IMR-90 (cell line): ENCODE data around the gene CD93.

Experiments
- CEBPB ChIP-seq: IDR thresholded peaks from 2 replicates; pipeline ENCODE4 v1.6.1; 2012; ENCODE audit warnings: low read depth, low read length, improper control_type of control experiment
- CHD1 ChIP-seq: IDR thresholded peaks from 2 replicates; pipeline ENCODE4 v1.6.1; 2012; ENCODE audit warnings: low read depth, low read length, improper control_type of control experiment
- CTCF ChIP-seq: conservative IDR thresholded peaks from 2 replicates; pipeline ENCODE4 v1.5.1; 2012; ENCODE audit warnings: mild to moderate bottlenecking, low read depth, low read length, improper control_type of control experiment
- ELK1 ChIP-seq: fragments of 150-350 bp; IDR thresholded peaks from 2 replicates; pipeline ENCODE4 v1.6.1; 2016; ENCODE audit warnings: low read depth, mild to moderate bottlenecking, low read length, moderate library complexity, borderline replicate concordance
- FOS ChIP-seq: fragments of 150-350 bp; IDR thresholded peaks from 2 replicates; pipeline ENCODE4 v1.6.1; 2016; ENCODE audit warnings: low read depth, low read length
- MAFK ChIP-seq: IDR thresholded peaks from 2 replicates; pipeline ENCODE4 v1.6.1; 2012; ENCODE audit warnings: low read depth, low read length, improper control_type of control experiment
- MAZ ChIP-seq: IDR thresholded peaks from 2 replicates; pipeline ENCODE4 v1.6.1; 2012; ENCODE audit warnings: low read depth, mild to moderate bottlenecking, low read length, improper control_type of control experiment, moderate library complexity, borderline replicate concordance
- MXI1 ChIP-seq: IDR thresholded peaks from 2 replicates; pipeline ENCODE4 v1.6.1; 2012; ENCODE audit warnings: low read depth, mild to moderate bottlenecking, low read length, moderate library complexity, borderline replicate concordance
- POLR2A ChIP-seq: IDR thresholded peaks from 2 replicates; pipeline ENCODE4 v1.6.1; 2012; ENCODE audit warnings: mild to moderate bottlenecking, low read depth, low read length
- RAD21 ChIP-seq: IDR thresholded peaks from 2 replicates; pipeline ENCODE4 v1.6.1; 2012; ENCODE audit warnings: low read length, improper control_type of control experiment
- RCOR1 ChIP-seq: IDR thresholded peaks from 2 replicates; pipeline ENCODE4 v1.6.1; 2012; ENCODE audit warnings: mild to moderate bottlenecking, low read length, improper control_type of control experiment; ENCODE audit not compliant: insufficient replicate concordance
- RFX5 ChIP-seq: IDR thresholded peaks from 2 replicates; pipeline ENCODE4 v1.8.0; 2012; ENCODE audit warnings: low read depth, mild to moderate bottlenecking, low read length, moderate library complexity
- SMC3 ChIP-seq: fragments of 150-350 bp; IDR thresholded peaks from 2 replicates; pipeline ENCODE4 v1.6.1; 2016; ENCODE audit warnings: low read depth, mild to moderate bottlenecking, antibody characterized with exemption, low read length, moderate library complexity

- no peak for TF ChIP-seq SMC3
- TF ChIP-seq FOS, result no peak
- no peak for TF ChIP-seq CHD1
- no peak for TF ChIP-seq CTCF
- no peak for TF ChIP-seq POLR2A
- TF ChIP-seq MXI1, result no peak
- no peak for TF ChIP-seq RCOR1
- no peak for TF ChIP-seq ELK1
- TF ChIP-seq RFX5, result no peak
- no peak for TF ChIP-seq MAFK
- TF ChIP-seq RAD21, result no peak
- no peak for TF ChIP-seq CEBPB
- TF ChIP-seq MAZ, result no peak
Observed at GRCh38 chr20:23095499-23095898, 9.4 kb upstream of the CD93 start.
